Left ventricle myocardium inferior (tissue), 1 donor: ENCODE results near the gene BCAS4. TPM values are rescaled to one million over a fixed set of nuclear protein-coding genes. Genes with fewer than 3 reads are reported as not detected.

Experiments
- DNase-seq: peaks from one replicate; pipeline ENCODE4 v3.0.0-alpha.2; 2020
- H3K27ac ChIP-seq: fragments of 200-600 bp; replicated peaks from 2 replicates; pipeline ENCODE4 v1.8.0; 2021
- H3K27me3 ChIP-seq: fragments of 200-600 bp; 2 replicates; pipeline ENCODE4 v1.8.0; 2021; ENCODE audit warnings: low read depth
- H3K36me3 ChIP-seq: fragments of 200-600 bp; 2 replicates; pipeline ENCODE4 v1.8.0; 2021
- H3K4me1 ChIP-seq: fragments of 200-600 bp; 2 replicates; pipeline ENCODE4 v1.8.0; 2021
- H3K4me3 ChIP-seq: fragments of 200-600 bp; 2 replicates; pipeline ENCODE4 v1.8.0; 2021; ENCODE audit warnings: mild to moderate bottlenecking, moderate library complexity
- H3K9me3 ChIP-seq: fragments of 200-600 bp; replicated peaks from 2 replicates; pipeline ENCODE4 v1.8.0; 2021
- intact Hi-C: fragments of 100-400 bp; cut with micrococcal nuclease; formaldehyde crosslinking; loops from one replicate; pipeline ENCODE4 v1.11.0; 2022
- total RNA-seq: library from RNA; stranded (reverse); fragmentation: NEBNext Ultra II Directional; extraction: Animal tissue kit (Norgen Biotek cat#: 25700); gene quantifications from one replicate; pipeline ENCODE4 v1.2.1, GENCODE V29; 2021
- TF ChIP-seq, protein P1 (sequence below): fragments of 200-600 bp; IDR thresholded peaks from 2 replicates; pipeline ENCODE4 v1.8.0; 2021; ENCODE audit warnings: antibody characterized with exemption, mild to moderate bottlenecking, borderline replicate concordance
- donor health status: DM: no; HTN: yes; CAD: no; lungs with severe emphysema.

Gene BCAS4
- total RNA-seq, 1 donor from 2014 or later = 2.1 TPM

GRCh38 chr20:50858525-50858924 is 63.7 kb downstream of the BCAS4 start:
- Histone ChIP-seq H3K27ac (no peak overlapping the region), H3K4me3 (no peak overlapping the region), H3K9me3 (no peaks in the 10 kb centered on the region), H3K36me3 (no peaks in the 10 kb centered on the region), H3K4me1 (no peaks in the 10 kb centered on the region), H3K27me3 (peaks cover 11% of the 10 kb centered on the region)
- TF ChIP-seq, protein P1, sequence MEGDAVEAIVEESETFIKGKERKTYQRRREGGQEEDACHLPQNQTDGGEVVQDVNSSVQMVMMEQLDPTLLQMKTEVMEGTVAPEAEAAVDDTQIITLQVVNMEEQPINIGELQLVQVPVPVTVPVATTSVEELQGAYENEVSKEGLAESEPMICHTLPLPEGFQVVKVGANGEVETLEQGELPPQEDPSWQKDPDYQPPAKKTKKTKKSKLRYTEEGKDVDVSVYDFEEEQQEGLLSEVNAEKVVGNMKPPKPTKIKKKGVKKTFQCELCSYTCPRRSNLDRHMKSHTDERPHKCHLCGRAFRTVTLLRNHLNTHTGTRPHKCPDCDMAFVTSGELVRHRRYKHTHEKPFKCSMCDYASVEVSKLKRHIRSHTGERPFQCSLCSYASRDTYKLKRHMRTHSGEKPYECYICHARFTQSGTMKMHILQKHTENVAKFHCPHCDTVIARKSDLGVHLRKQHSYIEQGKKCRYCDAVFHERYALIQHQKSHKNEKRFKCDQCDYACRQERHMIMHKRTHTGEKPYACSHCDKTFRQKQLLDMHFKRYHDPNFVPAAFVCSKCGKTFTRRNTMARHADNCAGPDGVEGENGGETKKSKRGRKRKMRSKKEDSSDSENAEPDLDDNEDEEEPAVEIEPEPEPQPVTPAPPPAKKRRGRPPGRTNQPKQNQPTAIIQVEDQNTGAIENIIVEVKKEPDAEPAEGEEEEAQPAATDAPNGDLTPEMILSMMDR = no peak
- intact Hi-C loops = no loop called here
- DNase-seq = no peak

GRCh38 chr20:50859161-50859560 is 64.3 kb downstream of the BCAS4 start:
- intact Hi-C loops = no loop called here
- no peaks in the 10 kb centered on the region for H3K9me3 ChIP-seq
- no peak for DNase-seq
- no peak overlapping the region for H3K4me3 ChIP-seq
- peaks cover 10% of the 10 kb centered on the region for H3K27me3 ChIP-seq
- TF ChIP-seq, protein P1 = no peak
- no peaks in the 10 kb centered on the region for H3K36me3 ChIP-seq
- H3K4me1 ChIP-seq = no peaks in the 10 kb centered on the region
- H3K27ac ChIP-seq = no peak overlapping the region

DNA sequence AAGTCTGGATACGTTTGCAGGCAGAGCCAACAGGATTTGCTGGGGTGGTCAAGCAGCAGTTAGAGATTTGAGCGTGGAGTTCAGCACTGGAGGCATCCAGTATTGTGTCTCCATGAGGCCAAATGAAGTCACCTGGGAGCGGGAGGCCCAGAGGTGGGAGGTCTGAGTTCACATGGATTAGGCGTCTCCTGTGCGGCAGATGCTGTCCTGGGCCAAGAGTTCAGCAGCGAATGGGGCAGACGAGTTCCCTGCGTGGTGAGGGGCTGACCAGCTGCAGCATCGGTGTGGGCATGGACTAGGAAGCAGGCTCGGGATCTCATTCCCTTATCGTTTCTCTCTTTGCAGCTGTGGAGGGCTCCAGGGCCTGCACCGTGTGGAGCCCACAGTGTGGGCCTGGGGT is 66.2 kb downstream of the BCAS4 start:
- no peak for DNase-seq

DNA sequence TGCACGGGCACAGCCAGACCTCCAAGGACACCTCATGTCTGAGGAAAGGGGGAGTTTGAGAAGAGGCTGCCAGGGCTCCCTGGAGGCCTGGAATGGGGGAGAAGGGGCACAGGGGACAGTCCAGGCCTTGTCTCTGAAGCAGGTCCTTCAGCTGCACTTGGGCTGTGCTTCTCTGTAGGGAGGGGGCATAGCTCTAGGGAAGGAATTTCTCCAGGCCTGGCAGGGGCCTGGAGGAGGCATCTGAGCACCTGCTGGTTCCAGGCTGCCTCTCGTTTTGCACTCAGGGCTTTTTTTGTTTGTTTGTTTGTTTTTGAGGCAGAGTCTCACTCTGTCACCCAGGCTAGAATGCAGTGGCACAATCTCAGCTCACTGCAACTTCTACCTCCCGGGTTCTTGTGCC is 67.7 kb downstream of the BCAS4 start:
- TF ChIP-seq, protein P1 = no peak
- intact Hi-C loops = no loop called here
- Histone ChIP-seq H3K4me3 (no peak overlapping the region), H3K27me3 (no peaks in the 10 kb centered on the region), H3K36me3 (no peaks in the 10 kb centered on the region), H3K27ac (no peak overlapping the region), H3K9me3 (no peaks in the 10 kb centered on the region), H3K4me1 (no peaks in the 10 kb centered on the region)
- DNase-seq = no peak

More for the DNA sequence above, 66.2 kb downstream of the BCAS4 start:
- Histone ChIP-seq H3K4me1 (no peaks in the 10 kb centered on the region), H3K36me3 (no peaks in the 10 kb centered on the region), H3K9me3 (no peaks in the 10 kb centered on the region), H3K4me3 (no peak overlapping the region), H3K27me3 (no peaks in the 10 kb centered on the region), H3K27ac (no peak overlapping the region)
- intact Hi-C loops = no loop called here
- TF ChIP-seq, protein P1 = no peak

DNA sequence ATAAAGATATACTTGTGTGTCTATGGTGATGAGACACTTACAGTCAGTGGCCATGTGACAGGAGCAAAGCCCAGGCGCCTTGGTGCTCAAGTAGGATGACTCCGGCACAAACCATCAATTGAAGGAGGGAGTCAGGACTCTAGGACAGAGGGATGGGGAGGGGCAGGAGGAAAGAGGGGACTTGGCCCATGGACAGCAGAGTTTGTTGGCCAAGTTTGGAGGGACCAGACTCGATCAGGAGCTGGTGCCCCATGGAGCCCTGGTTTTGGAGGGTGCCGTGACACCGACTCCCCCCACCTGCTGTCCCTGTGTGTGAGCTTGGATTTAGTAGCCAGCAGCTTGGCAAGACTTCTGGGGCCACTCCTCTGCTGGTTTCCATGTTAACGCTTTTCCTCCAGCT is 70.3 kb downstream of the BCAS4 start:
- Histone ChIP-seq H3K36me3 (no peaks in the 10 kb centered on the region), H3K4me1 (no peaks in the 10 kb centered on the region), H3K27me3 (no peaks in the 10 kb centered on the region), H3K27ac (no peak overlapping the region), H3K9me3 (no peaks in the 10 kb centered on the region), H3K4me3 (no peak overlapping the region)
- no peak for DNase-seq
- intact Hi-C loops = no loop called here
- TF ChIP-seq, protein P1 = no peak

- H3K27ac ChIP-seq = no peak overlapping the region
- no peaks in the 10 kb centered on the region for H3K36me3 ChIP-seq
- TF ChIP-seq, protein P1 = no peak
- H3K27me3 ChIP-seq = no peaks in the 10 kb centered on the region
- no peak overlapping the region for H3K4me3 ChIP-seq
- no peaks in the 10 kb centered on the region for H3K4me1 ChIP-seq
- intact Hi-C loops = no loop called here
- DNase-seq = no peak
- no peaks in the 10 kb centered on the region for H3K9me3 ChIP-seq
Measured at GRCh38 chr20:50865591-50865990, 70.7 kb downstream of the BCAS4 start.
